Cerebellar cortex (tissue), 1 donor: Measurements from ENCODE around the gene ACOT9.
"Not testable (repeated sequence)": the region's sequence is repeated elsewhere in the genome, so short reads cannot be mapped to it uniquely, and the experiment has no call there.

Experiments
- DNase-seq: peaks from one replicate; pipeline ENCODE4 v3.0.0-alpha.2; 2015; ENCODE audit warnings: low spot score

The ACOT9 gene

DNA sequence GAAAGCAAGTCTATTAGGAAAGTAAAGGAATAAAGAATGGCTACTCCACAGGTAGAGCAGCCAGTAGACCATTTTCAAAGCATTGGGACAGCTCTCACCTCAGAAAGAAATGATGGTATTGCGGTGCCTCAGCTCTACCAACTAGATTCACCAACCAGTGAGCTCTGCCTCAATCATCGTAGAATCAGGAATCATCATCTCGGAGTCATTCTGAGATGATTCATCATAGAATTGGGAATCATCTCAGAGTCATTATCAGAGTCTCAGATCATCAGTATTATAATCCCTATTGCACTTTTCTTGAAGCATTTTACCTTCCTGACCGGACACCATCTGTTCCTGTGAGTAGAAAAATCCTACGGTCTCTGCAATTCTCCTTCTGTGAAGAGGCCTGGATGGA lies 22.4 kb upstream of the ACOT9 start:
- no peak for DNase-seq

- no peak for DNase-seq
Observed at GRCh38 chrX:23764188-23764984, 21.3 kb upstream of the ACOT9 start.

DNA sequence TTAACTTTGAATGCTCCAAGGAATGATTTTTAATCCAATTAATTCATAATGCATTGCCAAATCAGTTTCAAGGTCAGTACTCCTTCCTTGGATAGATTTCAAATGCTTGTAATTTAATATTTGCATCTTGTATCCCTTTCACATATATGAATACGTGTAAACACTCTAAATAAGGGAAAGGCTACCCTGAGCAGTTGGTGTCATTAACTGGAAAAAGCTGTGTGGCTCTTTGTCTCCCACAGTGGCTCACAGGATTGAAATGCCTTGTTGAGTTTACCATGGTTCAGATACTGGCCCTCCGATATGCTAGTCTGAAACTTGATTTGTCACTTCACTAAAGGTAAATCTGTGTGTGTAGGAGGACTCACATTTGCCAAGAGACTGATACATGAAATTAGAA lies 16.7 kb upstream of the ACOT9 start:
- no peak for DNase-seq

GRCh38 chrX:23756165-23756564 lies 13.1 kb upstream of the ACOT9 start:
- DNase-seq: peak; percentile 43

DNA sequence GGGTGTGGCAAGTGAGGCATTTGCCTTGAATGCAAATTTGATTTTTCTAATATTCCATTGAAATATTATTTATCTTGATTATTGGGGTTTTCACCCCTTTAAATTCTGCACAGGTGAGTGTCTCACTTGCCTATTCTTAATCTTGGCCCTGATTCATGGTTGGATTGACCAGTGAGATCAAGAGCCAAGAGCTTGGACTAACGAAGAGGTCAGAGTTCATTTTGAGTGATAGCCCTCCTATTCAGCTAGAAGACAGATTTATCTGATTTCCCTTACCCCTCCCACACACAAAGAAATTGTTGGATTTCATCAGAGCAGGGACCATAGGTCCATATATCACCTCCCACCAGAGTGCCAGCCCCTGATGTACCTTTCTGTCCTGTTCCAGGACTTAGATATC lies 11.6 kb upstream of the ACOT9 start:
- DNase-seq: no peak

GRCh38 chrX:23752740-23753415 lies 9.8 kb upstream of the ACOT9 start:
- DNase-seq: no peak

GRCh38 chrX:23749576-23749975 lies 6.5 kb upstream of the ACOT9 start:
- no peak for DNase-seq

GRCh38 chrX:23749129-23749528 lies 6.1 kb upstream of the ACOT9 start:
- no peak for DNase-seq

DNA sequence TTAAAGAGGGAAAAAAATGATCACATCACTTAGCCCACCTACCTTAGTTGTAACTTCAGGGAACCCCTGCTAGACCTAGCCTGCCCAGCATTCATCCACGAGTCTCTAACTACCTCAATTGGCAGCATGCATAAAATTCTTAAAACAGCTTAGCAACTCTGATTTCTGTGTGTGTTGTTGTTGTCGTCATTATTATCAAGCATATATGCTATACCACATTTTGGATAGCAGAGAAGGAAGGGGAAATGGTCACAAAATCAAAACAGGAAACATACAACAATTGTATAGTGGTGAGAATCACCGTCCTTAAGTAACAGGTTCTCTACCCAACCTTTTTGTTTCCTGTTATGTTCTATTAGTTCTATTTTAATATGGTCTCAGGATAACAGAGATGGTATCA lies 2.7 kb upstream of the ACOT9 start:
- DNase-seq: no peak

- not testable (repeated sequence) for DNase-seq
Observed at GRCh38 chrX:23743623-23743971, 521 bp upstream of the ACOT9 start.

DNA sequence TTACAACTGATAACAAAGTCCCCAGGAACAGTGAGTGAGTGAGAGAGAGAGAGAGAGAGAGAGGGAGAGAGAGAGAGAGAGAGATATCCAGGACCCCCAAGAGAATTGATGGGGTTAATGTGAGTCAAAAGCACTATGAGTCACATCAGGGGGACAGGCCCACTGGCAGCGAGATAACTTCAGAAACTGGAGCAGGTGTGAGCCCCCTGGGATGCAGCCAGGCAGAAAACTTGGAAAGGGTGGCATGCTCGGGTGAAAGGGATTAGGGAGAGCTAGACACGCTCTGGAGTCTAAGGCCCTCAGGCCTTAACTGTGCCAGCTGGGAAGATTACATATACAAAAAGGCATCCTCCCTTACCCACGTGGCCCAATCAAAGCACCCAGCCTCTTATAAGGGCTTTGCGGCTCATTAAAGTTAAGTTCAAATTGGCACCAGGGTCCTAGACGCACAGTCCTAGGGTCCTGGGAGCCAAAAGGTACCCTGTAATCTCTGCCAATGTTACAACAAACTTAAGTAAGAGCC lies 841 bp downstream of the ACOT9 start:
- DNase-seq: peak; percentile 31

- no peak for DNase-seq
Observed at GRCh38 chrX:23737413-23737812, 5.7 kb downstream of the ACOT9 start.

GRCh38 chrX:23736030-23736429 lies 7.0 kb downstream of the ACOT9 start:
- no peak for DNase-seq

DNA sequence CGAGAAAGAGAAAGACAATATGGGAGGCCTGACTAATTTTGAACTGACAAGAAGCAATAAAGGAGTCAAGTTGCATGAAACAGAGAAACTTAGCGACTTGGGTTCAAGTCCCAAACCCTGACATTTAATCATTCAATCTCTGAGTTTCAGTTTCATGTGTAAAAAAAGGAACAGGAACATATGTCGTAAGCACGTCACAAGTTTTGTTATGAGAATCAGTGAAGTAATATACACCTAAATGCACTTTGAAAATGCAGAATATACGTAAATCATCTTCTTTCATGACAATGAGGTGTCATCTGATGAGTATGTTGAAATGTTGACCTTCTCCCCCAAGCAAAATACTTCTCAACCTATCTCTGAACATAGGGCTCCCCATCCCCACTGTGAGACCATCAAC lies 10.4 kb downstream of the ACOT9 start:
- no peak for DNase-seq

GRCh38 chrX:23731951-23732350 lies 11.1 kb downstream of the ACOT9 start:
- no peak for DNase-seq

DNA sequence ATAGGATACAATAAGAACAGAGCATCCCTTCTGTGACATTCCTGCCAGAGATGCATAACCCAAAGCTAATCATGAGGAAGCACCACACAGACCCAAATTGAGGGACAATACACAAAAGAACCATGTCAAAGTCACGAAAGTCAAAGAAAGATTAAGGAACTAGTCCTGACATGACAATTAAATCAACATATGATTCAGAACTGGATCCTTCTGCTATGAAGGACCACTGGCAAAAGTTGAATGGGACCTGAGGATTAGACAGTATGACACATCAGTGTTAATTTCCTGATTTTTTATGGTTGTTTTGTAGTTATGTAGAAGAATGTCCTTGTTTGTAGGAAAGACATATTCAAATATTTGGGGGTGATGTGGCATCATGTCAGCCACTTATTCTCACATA lies 13.9 kb downstream of the ACOT9 start:
- DNase-seq: no peak

DNA sequence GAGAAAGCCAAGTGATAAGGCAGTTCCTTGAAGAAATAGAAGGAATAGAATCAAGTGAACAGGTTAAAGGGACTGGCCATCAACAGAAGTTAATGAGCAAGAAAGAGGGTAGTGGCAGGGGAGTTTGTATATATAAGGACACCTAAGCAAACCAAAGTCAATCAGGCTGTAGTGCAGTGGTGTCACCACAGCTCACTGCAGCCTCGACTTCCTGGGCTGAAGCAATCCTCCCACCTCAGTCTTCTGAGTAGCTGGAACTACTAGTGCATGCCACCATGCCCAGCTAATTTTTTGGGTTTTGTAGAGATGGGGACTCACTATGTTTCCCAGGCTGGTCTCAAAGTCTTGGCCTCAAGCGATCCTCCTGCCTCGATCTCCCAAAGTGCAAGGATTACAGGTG lies 15.9 kb downstream of the ACOT9 start:
- DNase-seq: no peak

- no peak for DNase-seq
Observed at GRCh38 chrX:23726191-23726590, 16.9 kb downstream of the ACOT9 start.

DNA sequence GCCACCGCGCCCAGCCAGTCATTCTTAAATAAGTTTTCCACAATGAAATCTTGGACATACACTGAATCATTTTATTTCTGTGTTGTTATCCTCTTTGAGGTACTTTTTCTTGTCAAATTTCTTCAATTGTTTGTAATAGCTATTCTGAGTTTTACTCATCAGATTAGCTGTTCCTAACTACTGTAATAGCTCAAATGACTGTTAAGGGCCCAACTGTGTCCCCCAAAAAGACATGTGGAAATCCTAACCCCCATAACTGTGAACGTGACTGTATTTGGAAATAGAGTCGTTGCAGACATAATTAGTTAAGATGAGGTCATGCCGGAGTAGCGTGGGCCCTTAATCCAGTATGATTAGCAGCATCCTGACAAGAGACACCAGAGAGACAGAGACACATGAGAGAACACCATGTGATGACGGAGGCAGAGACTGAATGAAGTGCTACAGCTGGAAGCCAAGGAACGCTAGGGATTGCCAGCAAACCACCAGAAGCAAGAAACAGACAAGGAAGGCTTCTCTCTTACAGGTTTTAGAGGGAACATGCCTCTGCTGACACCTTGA lies 22.9 kb downstream of the ACOT9 start:
- DNase-seq: no peak

GRCh38 chrX:23705235-23705634 lies 37.8 kb downstream of the ACOT9 start:
- no peak for DNase-seq

GRCh38 chrX:23704673-23705206 lies 38.3 kb downstream of the ACOT9 start:
- no peak for DNase-seq

- no peak for DNase-seq
Observed at GRCh38 chrX:23699636-23700194, 43.4 kb downstream of the ACOT9 start.

DNA sequence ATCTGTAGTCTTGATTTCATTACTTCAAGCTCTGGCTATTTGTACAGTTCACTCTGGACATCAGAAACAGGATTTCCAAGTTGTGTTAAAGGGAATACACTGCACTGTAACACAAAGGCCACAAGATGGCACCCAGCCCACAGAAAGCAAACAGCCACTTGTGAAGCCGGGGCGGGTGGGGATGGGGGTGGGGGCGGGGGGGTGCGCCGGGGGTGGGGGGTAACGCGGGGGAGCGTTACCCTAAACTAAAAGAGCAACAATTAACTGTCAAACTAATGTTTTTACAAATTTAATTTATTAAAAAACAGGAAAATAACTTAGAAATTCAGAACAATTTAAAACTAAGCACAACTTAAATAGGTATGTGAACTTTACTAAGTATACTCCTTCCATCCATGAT lies 48.5 kb downstream of the ACOT9 start:
- DNase-seq: peak; percentile 51
